ENCODE results near the gene COBL. TPM values are rescaled to one million over a fixed set of nuclear protein-coding genes. Genes with fewer than 3 reads are reported as not detected.

The COBL gene
- total and polyA plus RNA-seq, 2 donors (not counting 3 experiments of a cell fraction or from before 2014, with no cell fraction given) = 0.11 TPM; not detected in 1

- Histone ChIP-seq H4K20me1 (replicated peaks; ENCODE audit: control insufficient read depth, extremely low read depth, insufficient read depth, low read length) (no peaks in the 10 kb centered on the region), H3K36me3 (ENCODE audit: control insufficient read depth in 2 of 2, extremely low read depth in 1 of 2, insufficient read depth in 2 of 2, low read length in 2 of 2) (no peaks in the 10 kb centered on the region), H3K79me2 (ENCODE audit: control insufficient read depth, insufficient read depth, low read length) (no peaks in the 10 kb centered on the region), H3K9me3 (replicated peaks; ENCODE audit: control insufficient read depth, insufficient read depth, low read length) (no peaks in the 10 kb centered on the region), H3K4me3 (replicated peaks in 1 of 3; ENCODE audit: insufficient read depth in 1 of 3, low read depth in 1 of 3, low read length in 3 of 3) (no peak overlapping the region), H3K27ac (ENCODE audit: insufficient read depth, low read depth, low read length) (no peak overlapping the region), H3K27me3 (ENCODE audit: control insufficient read depth in 2 of 2, insufficient read depth in 2 of 2, low read length in 2 of 2) (peaks cover 9 to 18% of the 10 kb centered on the region in 2 experiments), H3K4me2 (ENCODE audit: insufficient read depth, low read length) (no peak overlapping the region), H3K9me1 (replicated peaks; ENCODE audit: control insufficient read depth, extremely low read depth, insufficient read depth, low read length) (no peaks in the 10 kb centered on the region), H3K9ac (replicated peaks; ENCODE audit: extremely low read depth, insufficient read depth, low read length) (no peak overlapping the region), H3K4me1 (ENCODE audit: control insufficient read depth, extremely low read depth, insufficient read depth, low read length) (no peaks in the 10 kb centered on the region), H2AFZ (ENCODE audit: low read depth, low read length) (no peak overlapping the region)
- CTCF ChIA-PET = no interaction called here
- no peak for FAIRE-seq
- dilution Hi-C loops (cut with MboI; ENCODE audit: extremely low pct_ligation_motif_present, low sequenced_read_pairs) = no loop called here
- TF ChIP-seq POLR2AphosphoS5 (IDR thresholded peaks at IDR 0.05; ENCODE audit: insufficient read depth, low read depth, low read length) (no peak), GATA2 (IDR thresholded peaks at IDR 0.05; ENCODE audit: insufficient read depth, insufficient read length, low read depth, low read length) (no peak), JUN (IDR thresholded peaks at IDR 0.05; ENCODE audit: borderline replicate concordance, insufficient read depth, insufficient read length, low read depth) (no peak), POLR2A (IDR thresholded peaks at IDR 0.05; ENCODE audit: low read depth, low read length) (no peak), EZH2 (IDR thresholded peaks at IDR 0.05; ENCODE audit: borderline replicate concordance, low read depth, low read length, severe bottlenecking) (no peak), CTCF (IDR thresholded peaks at IDR 0.05; ENCODE audit: extremely low read depth in 1 of 2, insufficient read depth in 1 of 2, low read depth in 1 of 2, low read length in 2 of 2) (no peak), MYC (IDR thresholded peaks at IDR 0.05; ENCODE audit: low read depth, low read length) (no peak), MAX (IDR thresholded peaks at IDR 0.05; ENCODE audit: insufficient read depth, insufficient read length) (no peak), FOS (IDR thresholded peaks at IDR 0.05; ENCODE audit: borderline replicate concordance, insufficient read depth, low read length) (no peak)
- intact Hi-C loops (cut with micrococcal nuclease) = no loop called here
- POLR2A ChIA-PET = no interaction called here
- DNase-seq (ENCODE audit: low read depth, low spot score) = no peak
- no TSS peak for BruUV-seq (replicated peaks)
Observed at GRCh38 chr7:51104278-51104677, 212.3 kb downstream of the COBL start.
